ENCODE measurements around the gene BLZF1. TPM values are rescaled to one million over a fixed set of nuclear protein-coding genes. Genes with fewer than 3 reads are reported as not detected.
A peak's percentile ranks its signal among the peaks of the same experiment; 100 is the strongest.

The BLZF1 gene
- total RNA-seq, 1 donor: 44.9 TPM

DNA sequence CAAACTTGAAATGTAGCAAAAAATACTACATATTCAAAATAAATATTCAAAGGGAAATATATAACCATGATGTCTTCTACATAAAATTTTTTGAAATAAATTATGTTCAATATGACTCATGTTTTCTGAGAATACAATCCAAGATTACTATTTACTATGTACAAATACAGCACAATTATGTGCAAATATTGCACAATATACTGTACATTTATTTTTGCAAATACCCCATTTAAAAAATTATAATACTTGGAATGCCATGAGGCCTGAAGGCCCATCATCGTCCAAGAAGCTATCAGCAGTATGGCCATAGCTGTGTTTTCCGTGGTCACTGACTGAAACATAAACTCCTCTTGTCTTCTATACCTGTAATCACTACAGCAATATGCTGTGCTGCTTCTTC is 47.0 kb downstream of the BLZF1 start:
- H3K4me3 ChIP-seq (ENCODE audit: low read depth, low read length): no peak overlapping the region
- TF ChIP-seq, protein P1, sequence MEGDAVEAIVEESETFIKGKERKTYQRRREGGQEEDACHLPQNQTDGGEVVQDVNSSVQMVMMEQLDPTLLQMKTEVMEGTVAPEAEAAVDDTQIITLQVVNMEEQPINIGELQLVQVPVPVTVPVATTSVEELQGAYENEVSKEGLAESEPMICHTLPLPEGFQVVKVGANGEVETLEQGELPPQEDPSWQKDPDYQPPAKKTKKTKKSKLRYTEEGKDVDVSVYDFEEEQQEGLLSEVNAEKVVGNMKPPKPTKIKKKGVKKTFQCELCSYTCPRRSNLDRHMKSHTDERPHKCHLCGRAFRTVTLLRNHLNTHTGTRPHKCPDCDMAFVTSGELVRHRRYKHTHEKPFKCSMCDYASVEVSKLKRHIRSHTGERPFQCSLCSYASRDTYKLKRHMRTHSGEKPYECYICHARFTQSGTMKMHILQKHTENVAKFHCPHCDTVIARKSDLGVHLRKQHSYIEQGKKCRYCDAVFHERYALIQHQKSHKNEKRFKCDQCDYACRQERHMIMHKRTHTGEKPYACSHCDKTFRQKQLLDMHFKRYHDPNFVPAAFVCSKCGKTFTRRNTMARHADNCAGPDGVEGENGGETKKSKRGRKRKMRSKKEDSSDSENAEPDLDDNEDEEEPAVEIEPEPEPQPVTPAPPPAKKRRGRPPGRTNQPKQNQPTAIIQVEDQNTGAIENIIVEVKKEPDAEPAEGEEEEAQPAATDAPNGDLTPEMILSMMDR (IDR thresholded peaks at IDR 0.05; ENCODE audit: insufficient read depth, low read length): no peak
- no peak for DNase-seq (ENCODE audit: low read depth)

DNA sequence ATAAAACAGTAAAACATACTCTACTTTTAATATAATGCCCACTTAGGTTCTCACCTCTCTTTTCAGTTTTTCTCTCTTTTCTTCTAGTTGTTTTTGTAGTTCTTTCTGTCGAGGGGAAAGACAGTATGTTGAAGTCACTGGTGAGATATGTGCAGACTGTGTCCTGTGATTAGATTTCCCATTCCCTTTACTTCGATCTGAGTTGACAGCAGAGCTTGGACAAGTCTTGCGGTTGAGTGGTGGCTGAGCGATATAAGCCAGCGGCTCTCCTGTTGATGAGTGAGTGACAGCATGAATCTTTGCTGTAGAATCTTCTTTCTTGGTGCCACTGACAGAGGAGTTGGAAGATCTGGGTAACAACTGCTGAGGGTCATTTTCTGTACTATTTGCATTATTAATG is 53.3 kb downstream of the BLZF1 start:
- H3K4me3 ChIP-seq (ENCODE audit: low read depth, low read length): no peak overlapping the region
- no peak for DNase-seq (ENCODE audit: low read depth)
- TF ChIP-seq, protein P1 (IDR thresholded peaks at IDR 0.05; ENCODE audit: insufficient read depth, low read length): no peak

- no peak for DNase-seq (ENCODE audit: low read depth)
- TF ChIP-seq, protein P1 (IDR thresholded peaks at IDR 0.05; ENCODE audit: insufficient read depth, low read length): no peak
- no peak overlapping the region for H3K4me3 ChIP-seq (ENCODE audit: low read depth, low read length)
Measured at GRCh38 chr1:169426174-169426705, 58.2 kb downstream of the BLZF1 start.

- peak; percentile 42 for DNase-seq (ENCODE audit: low read depth)
- TF ChIP-seq, protein P1 (IDR thresholded peaks at IDR 0.05; ENCODE audit: insufficient read depth, low read length): no peak
Measured at GRCh38 chr1:169427081-169427641, 59.2 kb downstream of the BLZF1 start, which contains the start of gene CCDC181. CCDC181 (minus strand) TSS chr1:169427474; CDS start chr1:169424927, 2,547 bp downstream.

More at GRCh38 chr1:169427081-169427641, 59.2 kb downstream of the BLZF1 start, which contains the start of gene CCDC181:
- peak within 1 kb of the TSS; percentile 68 for H3K4me3 ChIP-seq (ENCODE audit: low read depth, low read length)

Other genes with a start within 250 kb of the BLZF1 start
- gene NME7, start 398 bp upstream of the BLZF1 start, total RNA-seq (ENCODE audit: low replicate concordance): 36.0 and 61.6 TPM in 2 replicates
- gene CCDC181, start 59.3 kb downstream of the BLZF1 start, total RNA-seq (ENCODE audit: low replicate concordance): 1.4 and 3.1 TPM in 2 replicates
- 6.0 and 7.7 TPM in 2 replicates for gene SLC19A2, start 117.7 kb downstream of the BLZF1 start, total RNA-seq (ENCODE audit: low replicate concordance)
- 0.16 TPM in 1 of 2 replicates, not detected in the other for gene F5, start 218.3 kb downstream of the BLZF1 start, total RNA-seq (ENCODE audit: low replicate concordance)